ENCODE measurements around the gene SPTBN5.

The SPTBN5 gene

GRCh38 chr15:41804916-41805666 lies 88.8 kb downstream of the SPTBN5 start:
- no peak for DNase-seq (ENCODE audit: low spot score)

GRCh38 chr15:41804361-41804760 lies 89.5 kb downstream of the SPTBN5 start:
- DNase-seq (ENCODE audit: low spot score): no peak

- DNase-seq (ENCODE audit: low spot score): no peak
Measured at GRCh38 chr15:41801850-41802455, 91.9 kb downstream of the SPTBN5 start.

GRCh38 chr15:41801185-41801584 lies 92.7 kb downstream of the SPTBN5 start:
- no peak for DNase-seq (ENCODE audit: low spot score)

GRCh38 chr15:41799488-41799805 lies 94.4 kb downstream of the SPTBN5 start:
- no peak for DNase-seq (ENCODE audit: low spot score)

GRCh38 chr15:41798607-41799487 lies 95.0 kb downstream of the SPTBN5 start:
- no peak for DNase-seq (ENCODE audit: low spot score)
